ENCODE measurements around the gene PKP4. TPM values are rescaled to one million over a fixed set of nuclear protein-coding genes. Genes with fewer than 3 reads are reported as not detected.

PKP4 gene
- total RNA-seq, 1 experiment from 2014 or later, result 7.9 TPM

DNA sequence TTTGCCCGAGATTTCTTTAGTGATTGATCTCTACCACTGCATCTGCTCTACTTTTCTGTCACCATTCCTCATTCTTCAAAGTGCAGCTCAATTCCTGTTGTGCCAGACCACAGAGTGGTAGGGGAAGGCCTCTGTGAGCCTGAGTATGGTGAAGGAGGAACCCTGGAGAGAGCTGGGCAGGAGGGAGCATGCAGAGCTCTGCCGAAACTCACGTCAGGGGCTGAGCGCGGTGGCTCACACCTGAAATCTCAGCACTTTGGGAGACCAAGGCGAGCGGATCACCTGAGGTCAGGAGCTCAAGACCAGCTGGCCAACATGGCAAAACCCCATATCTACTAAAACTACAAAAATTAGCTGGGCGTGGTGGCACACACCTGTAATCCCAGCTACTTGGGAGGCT lies 54.1 kb downstream of the PKP4 start:
- in situ Hi-C loops (cut with HindIII; ENCODE audit: low pct_unique_long_range_greater_than_20kb, low sequenced_read_pairs), result no loop called here
- DNase-seq (ENCODE audit: low read depth), result no peak

DNA sequence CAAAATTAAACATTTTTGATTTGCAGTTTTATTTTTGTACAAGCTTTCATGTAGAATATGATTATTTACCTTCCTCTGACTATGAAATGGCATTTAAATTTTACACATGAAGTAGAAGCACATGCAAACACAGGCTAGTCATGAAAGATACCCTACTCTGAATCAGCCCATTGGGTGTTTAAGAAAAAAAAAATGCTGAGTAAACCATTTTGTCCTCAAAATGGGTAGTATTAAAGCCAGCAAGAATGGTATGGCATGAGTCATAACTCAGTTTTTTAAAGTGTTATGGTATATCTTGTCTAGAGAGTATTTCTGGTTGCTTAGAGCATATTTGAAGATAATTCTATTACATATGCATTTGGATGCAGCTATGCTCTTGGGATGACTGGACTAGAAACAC lies 55.0 kb downstream of the PKP4 start:
- no peak for DNase-seq (ENCODE audit: low read depth)
- in situ Hi-C loops (cut with HindIII; ENCODE audit: low pct_unique_long_range_greater_than_20kb, low sequenced_read_pairs), result no loop called here

DNA sequence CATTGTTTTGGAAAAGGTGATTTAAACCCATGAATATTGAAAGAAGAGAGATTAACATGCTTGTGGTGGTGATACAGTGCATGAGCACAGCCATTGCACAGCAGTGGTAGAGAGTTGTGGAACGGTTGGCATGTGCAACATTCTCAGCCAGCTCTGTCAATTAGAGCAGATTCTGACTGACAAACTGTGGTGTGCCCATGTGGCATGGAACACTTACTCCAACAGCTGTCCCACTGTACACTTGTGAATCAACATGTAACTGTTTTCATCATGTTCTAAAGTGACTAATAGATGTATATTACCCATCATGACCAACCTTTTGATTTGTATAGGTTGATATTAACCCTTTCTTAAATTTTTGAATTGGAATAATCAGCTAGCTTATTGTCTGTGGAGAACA lies 55.6 kb downstream of the PKP4 start:
- no peak for DNase-seq (ENCODE audit: low read depth)
- in situ Hi-C loops (cut with HindIII; ENCODE audit: low pct_unique_long_range_greater_than_20kb, low sequenced_read_pairs), result no loop called here

DNA sequence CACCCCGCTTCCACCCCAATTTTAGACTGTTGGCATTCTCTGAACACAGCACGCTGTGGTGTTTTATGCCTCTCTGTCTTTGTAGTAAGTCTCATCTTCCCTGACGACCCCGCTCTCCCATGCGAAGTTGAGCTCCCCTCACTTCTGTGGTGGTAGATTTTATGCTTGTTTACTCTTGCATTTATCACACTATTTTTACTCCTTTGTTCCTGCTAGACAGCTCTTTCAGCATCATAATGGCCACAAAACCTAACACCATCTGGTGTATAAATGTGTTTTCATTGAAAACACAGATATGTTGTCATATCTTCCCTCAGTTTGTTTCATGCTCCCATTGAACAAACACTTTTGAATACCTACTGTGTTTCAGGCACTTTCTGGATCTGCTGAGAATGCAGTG lies 57.1 kb downstream of the PKP4 start:
- no peak for DNase-seq (ENCODE audit: low read depth)
- in situ Hi-C loops (cut with HindIII; ENCODE audit: low pct_unique_long_range_greater_than_20kb, low sequenced_read_pairs), result no loop called here

DNA sequence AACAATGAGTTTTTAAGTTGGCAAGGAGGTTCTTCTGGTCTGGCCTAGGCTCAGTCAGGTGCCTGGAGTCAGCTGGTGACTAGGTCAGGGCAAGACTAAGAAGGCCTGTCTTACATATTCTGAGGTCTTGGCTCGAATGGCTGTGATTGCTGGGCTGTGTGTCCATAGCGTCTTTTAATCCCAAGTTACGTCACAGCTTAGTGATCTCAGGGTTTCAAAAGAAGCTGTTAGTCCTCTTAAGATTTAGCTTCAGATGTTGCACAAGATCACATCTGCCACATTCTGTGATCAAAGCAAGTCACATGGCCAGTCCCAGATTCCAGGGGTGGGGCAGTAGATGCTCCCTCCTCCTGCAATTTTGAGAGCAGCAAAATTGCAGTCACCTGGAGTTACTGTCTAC lies 61.3 kb downstream of the PKP4 start:
- DNase-seq (ENCODE audit: low read depth), result no peak

DNA sequence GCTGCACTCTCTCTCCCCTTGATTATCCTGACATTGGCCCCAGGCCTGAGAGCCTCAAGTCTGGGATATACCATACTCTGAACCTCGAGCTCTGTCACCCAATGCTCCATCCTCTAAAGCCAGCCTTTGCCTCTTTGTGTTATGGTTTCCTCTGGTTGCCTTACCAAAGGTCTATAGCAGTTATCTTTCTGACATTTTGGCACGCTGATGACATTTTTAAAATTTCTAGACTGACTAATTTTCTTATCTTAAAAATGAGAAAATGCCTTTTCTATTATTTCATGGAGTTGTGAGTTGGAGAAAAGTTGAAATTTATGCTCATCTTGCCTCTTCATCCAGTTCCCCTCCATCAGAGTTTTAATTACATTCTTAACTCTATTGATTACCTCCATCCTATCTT lies 62.7 kb downstream of the PKP4 start:
- no peak for DNase-seq (ENCODE audit: low read depth)
- in situ Hi-C loops (cut with HindIII; ENCODE audit: low pct_unique_long_range_greater_than_20kb, low sequenced_read_pairs), result no loop called here

More for the DNA sequence above, 61.3 kb downstream of the PKP4 start:
- in situ Hi-C loops (cut with HindIII; ENCODE audit: low pct_unique_long_range_greater_than_20kb, low sequenced_read_pairs), result no loop called here

DNA sequence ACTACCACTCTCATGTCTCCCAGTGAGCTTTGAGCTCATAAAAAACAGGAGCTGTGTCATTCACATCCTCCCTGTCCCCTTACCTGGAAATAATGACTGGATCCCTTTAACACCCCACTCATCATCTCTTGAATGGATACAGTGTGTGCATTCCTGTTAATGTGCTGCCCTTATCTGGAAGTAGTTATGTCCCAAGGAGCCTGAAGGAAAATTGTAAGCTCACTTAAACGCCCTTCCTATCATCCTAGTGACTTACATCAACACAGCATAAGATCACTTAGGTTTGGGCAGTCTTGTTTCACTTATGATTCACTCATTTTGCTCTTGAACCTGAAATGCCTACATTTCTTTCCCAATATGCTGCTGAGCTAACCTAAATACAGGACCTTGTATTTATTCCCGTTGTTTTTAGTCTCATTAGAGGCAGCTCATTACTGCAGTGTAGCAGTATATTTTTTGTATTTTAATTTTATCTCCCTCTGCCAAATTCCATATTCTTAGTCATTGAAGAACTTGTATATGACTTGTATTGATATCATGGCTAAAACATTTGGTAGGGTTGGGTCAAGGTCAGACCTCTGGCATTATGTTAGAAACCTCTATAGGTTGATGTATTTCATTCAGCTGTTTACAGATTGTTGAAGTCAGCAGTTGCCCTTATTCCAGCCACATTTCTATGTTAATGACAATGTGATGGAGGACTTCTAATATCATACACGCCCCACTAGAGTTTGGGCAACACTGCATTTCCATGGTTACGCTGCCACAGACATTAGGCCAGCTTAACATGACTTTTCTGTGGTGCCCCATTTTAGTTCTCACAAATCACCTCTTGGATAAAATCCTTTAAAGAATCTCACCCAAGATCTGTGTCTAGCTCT lies 72.9 kb downstream of the PKP4 start:
- in situ Hi-C loops (cut with HindIII; ENCODE audit: low pct_unique_long_range_greater_than_20kb, low sequenced_read_pairs), result no loop called here
- no peak for DNase-seq (ENCODE audit: low read depth)

DNA sequence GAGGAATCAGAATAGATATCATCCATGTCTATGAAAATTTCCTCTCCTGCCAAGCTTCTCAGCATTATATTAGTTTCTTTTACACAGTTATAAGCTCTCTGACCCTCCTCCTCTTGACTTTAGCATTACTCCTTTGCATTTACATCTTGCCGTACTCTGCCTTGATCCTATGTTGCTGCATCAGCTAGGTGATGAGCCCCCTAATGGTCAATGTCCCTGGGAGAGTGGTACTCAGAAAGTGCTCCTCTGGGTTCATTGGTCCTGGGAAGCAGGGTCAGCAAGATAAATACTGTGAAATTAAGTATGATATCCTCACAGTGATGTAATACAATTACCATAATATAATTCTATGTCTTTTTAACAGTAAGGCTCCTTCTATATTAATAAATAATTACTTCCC lies 74.1 kb downstream of the PKP4 start:
- in situ Hi-C loops (cut with HindIII; ENCODE audit: low pct_unique_long_range_greater_than_20kb, low sequenced_read_pairs), result no loop called here
- DNase-seq (ENCODE audit: low read depth), result no peak

DNA sequence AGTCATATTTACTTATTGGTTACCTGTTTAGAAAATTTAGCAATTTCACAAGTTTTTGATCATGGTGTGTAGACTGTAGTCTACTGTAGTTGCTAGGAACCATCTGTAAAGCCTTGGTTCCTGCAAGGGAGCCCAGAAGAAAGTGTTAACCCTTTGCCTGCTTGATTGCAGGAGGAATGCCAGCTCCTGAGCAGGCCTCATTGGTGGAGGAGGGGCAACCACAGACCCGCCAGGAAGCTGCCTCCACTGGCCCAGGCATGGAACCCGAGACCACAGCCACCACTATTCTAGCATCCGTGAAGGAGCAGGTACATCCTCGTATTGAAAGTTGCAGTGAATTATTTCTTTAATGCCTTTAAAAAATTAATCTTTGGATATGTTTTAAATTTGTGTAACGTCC lies 76.3 kb downstream of the PKP4 start:
- no peak for DNase-seq (ENCODE audit: low read depth)
- in situ Hi-C loops (cut with HindIII; ENCODE audit: low pct_unique_long_range_greater_than_20kb, low sequenced_read_pairs), result no loop called here

DNA sequence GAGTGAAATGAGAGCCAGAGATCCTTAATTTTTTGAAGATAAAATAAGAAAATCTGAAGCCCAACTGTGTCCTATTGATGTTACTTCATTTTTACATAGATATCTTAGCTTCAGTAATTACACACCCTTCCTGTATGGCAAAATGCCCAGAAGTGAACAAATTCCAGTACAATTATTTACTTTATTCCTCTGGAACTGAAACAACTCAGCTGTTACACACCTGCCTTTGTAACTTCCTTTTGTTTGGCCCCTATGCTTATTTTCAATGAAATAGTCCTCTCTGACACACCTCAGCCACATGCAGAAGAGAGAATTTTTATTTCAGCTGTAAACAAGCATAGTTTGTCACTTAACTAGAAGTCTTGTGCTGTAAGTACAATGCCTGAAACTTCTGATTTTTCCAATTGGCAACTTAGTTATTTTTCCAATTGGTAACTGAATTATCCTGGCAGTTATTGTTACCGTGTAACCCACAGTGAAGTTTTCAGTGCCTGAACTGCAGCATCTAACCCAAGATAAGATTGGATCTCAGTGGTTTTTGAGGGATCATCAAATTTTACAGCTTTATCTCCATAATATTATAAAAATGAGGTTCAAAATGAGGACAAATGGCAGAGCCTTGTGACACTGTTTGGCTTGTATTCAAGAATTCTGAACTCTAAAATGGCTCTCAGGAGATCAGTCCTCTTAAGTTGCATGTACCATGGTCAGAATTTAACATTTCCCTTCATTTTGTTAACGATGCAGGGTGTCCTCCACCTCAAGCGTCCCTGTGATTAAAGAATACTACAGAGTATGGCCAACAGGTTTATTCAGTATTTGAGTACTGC lies 82.6 kb downstream of the PKP4 start:
- DNase-seq (ENCODE audit: low read depth), result peak; percentile 44
- in situ Hi-C loops (cut with HindIII; ENCODE audit: low pct_unique_long_range_greater_than_20kb, low sequenced_read_pairs), result no loop called here

DNA sequence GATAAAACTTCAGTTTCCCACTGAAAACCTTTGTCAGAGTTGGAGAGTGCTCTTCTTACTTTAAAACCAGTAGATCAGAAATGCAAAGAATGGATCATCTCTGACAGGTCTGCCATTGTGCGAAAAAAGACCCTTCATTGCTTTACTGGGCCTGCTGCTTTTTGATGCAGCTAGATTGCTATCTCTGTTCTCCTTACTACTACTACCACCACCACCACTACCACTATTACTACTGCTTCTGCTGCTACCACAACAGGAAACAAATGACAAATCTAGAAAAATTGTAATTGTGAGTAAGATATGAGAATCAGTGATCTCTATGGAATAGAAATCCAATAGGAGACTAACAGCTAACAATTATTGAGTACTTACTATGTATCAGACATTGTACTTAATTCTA lies 85.8 kb downstream of the PKP4 start:
- no peak for DNase-seq (ENCODE audit: low read depth)
- in situ Hi-C loops (cut with HindIII; ENCODE audit: low pct_unique_long_range_greater_than_20kb, low sequenced_read_pairs), result no loop called here

DNA sequence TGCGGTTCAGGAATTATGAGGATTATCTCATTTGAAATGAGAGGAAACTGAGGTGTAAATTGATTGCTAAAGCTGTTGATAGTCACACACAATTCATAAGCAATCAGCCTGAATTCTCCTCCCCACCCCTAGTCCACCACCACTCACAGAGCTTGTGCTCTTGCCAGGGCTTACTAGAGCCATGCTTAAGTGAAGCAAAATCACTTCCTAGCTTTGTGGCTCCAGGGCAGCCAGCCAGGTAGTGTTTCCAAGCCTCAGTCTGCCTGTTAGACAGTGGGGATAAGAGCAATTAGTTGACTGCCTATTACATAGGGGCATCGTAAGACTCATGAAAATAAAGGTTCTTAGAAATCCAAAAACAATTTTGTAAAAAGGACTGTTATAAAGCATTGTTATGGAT lies 87.2 kb downstream of the PKP4 start:
- in situ Hi-C loops (cut with HindIII; ENCODE audit: low pct_unique_long_range_greater_than_20kb, low sequenced_read_pairs), result no loop called here
- DNase-seq (ENCODE audit: low read depth), result no peak

DNA sequence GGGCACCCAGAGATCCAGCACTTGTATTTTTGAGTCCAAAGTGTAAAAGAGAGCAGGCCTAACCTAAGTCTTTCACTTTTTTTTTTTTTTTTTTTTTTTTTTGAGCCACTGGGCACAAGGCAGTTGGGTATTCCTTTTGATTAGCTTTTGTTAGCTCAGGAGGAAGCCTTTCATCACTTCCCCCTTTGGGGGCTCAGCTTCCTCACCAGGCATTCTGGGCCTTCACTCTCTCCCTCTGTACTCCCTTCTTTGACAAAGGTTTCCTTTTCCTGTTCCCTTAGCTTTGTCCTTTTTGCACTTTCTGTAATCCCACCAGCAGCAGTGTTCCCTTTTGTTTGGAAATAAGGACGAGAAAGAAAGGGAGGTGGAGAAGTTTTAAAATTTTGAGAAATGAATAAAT lies 88.2 kb downstream of the PKP4 start:
- DNase-seq (ENCODE audit: low read depth), result no peak
- in situ Hi-C loops (cut with HindIII; ENCODE audit: low pct_unique_long_range_greater_than_20kb, low sequenced_read_pairs), result no loop called here

DNA sequence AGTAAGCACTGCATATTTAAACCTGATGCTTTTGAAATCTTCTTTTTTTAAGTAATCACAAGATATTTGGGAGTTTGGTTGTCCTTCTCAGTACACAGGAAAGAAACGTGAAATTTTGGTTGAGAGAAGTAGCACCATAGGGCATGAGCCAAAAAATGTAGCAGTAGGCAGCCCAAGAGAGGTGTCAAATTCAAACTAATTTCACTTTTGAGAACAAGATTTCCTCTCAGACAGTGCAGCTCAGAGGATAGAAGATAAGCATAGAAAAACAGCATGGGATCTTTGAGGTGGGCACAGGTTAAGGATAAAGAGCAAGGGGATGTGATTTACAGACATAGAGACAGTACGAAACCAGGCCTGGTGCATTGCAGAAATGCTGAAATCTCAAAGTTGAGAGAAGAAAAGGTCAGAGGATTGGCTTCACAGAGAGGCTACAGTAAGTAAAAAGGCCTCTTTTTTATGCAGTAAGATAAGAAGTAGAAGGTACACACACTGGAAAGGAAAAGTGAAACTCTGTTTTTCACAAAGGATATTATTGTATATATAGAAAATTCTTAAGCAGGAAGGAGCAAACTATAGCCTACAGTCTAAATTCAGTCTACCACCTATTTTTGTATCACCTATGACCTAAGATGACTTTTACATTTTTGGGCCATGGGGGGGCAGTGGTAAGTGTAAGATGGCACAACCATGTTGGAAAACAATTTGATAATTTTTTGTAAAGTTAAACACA lies 89.8 kb downstream of the PKP4 start:
- in situ Hi-C loops (cut with HindIII; ENCODE audit: low pct_unique_long_range_greater_than_20kb, low sequenced_read_pairs), result no loop called here
- no peak for DNase-seq (ENCODE audit: low read depth)

DNA sequence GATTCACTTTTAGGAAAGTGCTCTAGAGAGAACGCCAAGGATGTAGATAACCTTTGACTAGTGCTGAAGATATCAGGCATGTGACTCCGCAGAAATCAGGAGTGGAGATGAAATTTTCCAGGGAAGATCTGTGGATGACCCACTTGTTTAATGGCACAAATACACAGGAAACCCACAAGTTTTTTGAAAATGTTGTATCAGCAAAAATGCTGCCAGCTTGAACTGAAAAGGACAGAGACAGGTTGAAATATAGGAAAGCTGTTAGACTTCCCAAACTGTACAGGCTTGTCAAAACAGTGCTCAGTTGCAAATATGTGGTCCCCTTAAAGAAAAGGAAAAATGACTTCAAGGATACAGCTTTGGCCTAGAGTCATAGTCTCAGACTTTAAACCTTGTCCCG lies 96.5 kb downstream of the PKP4 start:
- in situ Hi-C loops (cut with HindIII; ENCODE audit: low pct_unique_long_range_greater_than_20kb, low sequenced_read_pairs), result no loop called here
- DNase-seq (ENCODE audit: low read depth), result no peak

DNA sequence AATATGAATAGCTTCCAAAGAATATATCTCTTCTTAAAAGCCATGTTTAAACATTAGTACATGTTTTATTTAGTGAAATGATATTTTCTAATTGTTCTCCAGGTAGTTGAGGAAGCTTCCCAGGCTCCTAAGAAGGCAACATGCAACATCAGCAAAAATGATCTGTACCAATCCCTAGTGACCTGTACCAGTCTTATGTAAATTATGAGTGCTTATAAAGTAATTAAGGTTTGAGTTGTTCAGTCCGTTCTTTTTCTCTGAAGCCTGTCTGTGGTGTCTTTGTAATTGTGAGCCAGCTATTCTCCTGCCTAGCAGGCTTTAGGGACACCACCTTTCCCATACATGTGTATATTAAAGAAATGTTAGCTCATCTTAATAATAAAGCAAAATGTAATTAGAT lies 98.2 kb downstream of the PKP4 start:
- in situ Hi-C loops (cut with HindIII; ENCODE audit: low pct_unique_long_range_greater_than_20kb, low sequenced_read_pairs), result no loop called here
- no peak for DNase-seq (ENCODE audit: low read depth)

DNA sequence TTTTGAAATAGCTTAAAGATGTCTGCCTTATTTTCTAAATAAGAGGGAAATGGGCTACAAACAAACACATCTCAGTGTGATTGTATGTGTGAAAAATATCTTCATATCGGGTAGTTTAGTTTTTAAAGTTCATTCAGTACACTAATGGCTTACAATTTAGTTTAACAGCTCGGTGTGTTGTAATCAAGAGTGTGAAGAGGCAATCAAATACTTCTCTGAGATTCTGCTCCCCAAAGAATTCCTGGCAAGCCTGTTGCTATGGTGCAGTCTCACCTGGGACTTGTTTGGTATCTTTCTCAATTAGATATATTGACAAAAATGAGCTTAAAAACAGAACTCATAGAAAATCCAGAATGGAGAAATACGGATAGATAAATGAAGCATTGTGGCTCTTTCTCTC lies 99.4 kb downstream of the PKP4 start:
- in situ Hi-C loops (cut with HindIII; ENCODE audit: low pct_unique_long_range_greater_than_20kb, low sequenced_read_pairs), result no loop called here
- no peak for DNase-seq (ENCODE audit: low read depth)

DNA sequence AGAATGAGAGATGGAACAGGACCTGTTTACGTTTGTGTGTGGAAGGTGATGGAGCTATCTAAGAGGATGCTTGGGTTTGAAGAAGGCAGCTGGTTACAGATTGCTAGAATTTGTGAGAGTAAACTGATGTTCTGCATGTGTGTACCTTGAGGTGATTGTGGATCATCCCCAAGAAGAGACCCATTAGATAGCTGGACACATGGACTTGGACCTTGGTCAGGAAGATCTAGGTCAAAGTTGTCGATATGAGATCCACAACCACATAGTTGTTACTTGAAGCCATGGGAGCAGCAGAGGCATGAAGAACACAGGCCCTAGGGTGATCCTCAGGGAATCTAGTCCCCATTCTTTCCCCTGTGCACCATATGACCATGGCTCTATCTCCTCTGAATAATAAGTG lies 101.0 kb downstream of the PKP4 start:
- DNase-seq (ENCODE audit: low read depth), result no peak
- in situ Hi-C loops (cut with HindIII; ENCODE audit: low pct_unique_long_range_greater_than_20kb, low sequenced_read_pairs), result no loop called here

DNA sequence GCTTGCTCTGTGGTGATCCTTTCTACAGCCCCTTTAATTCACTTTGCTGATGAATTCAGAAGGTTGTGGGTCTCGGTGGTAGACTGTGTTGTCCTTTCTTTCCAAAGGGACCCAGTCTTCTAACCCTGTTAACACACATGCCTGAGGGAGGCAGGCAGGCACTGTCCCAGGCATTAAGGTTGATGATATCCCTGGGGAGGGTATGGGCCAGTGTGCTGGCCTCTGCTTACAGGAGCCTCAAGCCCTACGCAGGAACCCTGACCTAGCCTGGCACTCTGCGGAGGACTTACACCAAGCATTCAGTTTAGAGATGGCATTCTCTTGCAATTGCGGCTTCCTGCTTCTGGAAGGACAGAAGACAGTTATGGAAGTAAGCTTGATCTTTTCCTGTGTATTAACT lies 102.5 kb downstream of the PKP4 start:
- in situ Hi-C loops (cut with HindIII; ENCODE audit: low pct_unique_long_range_greater_than_20kb, low sequenced_read_pairs), result no loop called here
- no peak for DNase-seq (ENCODE audit: low read depth)
